SU-DHL-6 (cell line): ENCODE data around the gene HOXA6.

Experiments
- H2AFZ ChIP-seq: fragments of 200-600 bp; sonication (generic); 2 replicates; pipeline ENCODE4 v1.6.1; 2014; ENCODE audit warnings: low read depth, mild to moderate bottlenecking, moderate library complexity, mixed read lengths, antibody characterized with exemption, low read length; ENCODE audit not compliant: severe bottlenecking
- H3F3A ChIP-seq: fragments of 200-600 bp; shearing (Covaris generic); 2 replicates; pipeline ENCODE4 v1.6.0; 2016; ENCODE audit warnings: antibody characterized with exemption, mild to moderate bottlenecking; ENCODE audit not compliant: insufficient read depth
- H3K27ac ChIP-seq: fragments of 200-600 bp; sonication (generic); 2 replicates; pipeline ENCODE4 v1.5.1; 2016; ENCODE audit warnings: low read depth, mild to moderate bottlenecking, low read length, moderate library complexity, mixed read lengths
- H3K27me3 ChIP-seq: fragments of 200-600 bp; sonication (generic), shearing (Covaris generic); 2 replicates; pipeline ENCODE4 v1.6.0; 2014; ENCODE audit warnings: mild to moderate bottlenecking, low read length
- H3K36me3 ChIP-seq: fragments of 200-600 bp; sonication (generic); 2 replicates; pipeline ENCODE4 v1.6.1; 2014; ENCODE audit warnings: mild to moderate bottlenecking, low read length, mixed read lengths
- H3K4me2 ChIP-seq: fragments of 300-600, 200-600 bp; shearing (Covaris generic), sonication (generic); 2 replicates; pipeline ENCODE4 v1.6.0; 2014; ENCODE audit warnings: low read length, low read depth, mild to moderate bottlenecking; ENCODE audit not compliant: poor library complexity, severe bottlenecking
- H3K4me3 ChIP-seq: fragments of 200-600 bp; sonication (generic); 2 replicates; pipeline ENCODE4 v1.5.1; 2014; ENCODE audit warnings: antibody characterized with exemption, low read length, mild to moderate bottlenecking, mixed read lengths; ENCODE audit not compliant: insufficient read depth, poor library complexity, severe bottlenecking
- H3K79me2 ChIP-seq: fragments of 200-600 bp; sonication (generic); 2 replicates; pipeline ENCODE4 v1.6.1; 2014; ENCODE audit warnings: mild to moderate bottlenecking, low read length, moderate library complexity; ENCODE audit not compliant: insufficient read depth
- H3K9ac ChIP-seq: fragments of 200-600 bp; sonication (generic); 2 replicates; pipeline ENCODE4 v1.7.0; 2014; ENCODE audit warnings: mild to moderate bottlenecking, low read length
- H3K9me2 ChIP-seq: fragments of 200-600 bp; sonication (generic); replicated peaks from 2 replicates; pipeline ENCODE4 v1.6.1; 2014; ENCODE audit warnings: low read length; ENCODE audit not compliant: insufficient read depth
- H3K9me3 ChIP-seq: fragments of 200-600 bp; sonication (generic); 2 replicates; pipeline ENCODE4 v1.6.1; 2014; ENCODE audit warnings: low read length, mixed read lengths; ENCODE audit not compliant: insufficient read depth
- H4K20me1 ChIP-seq: fragments of 200-600 bp; sonication (generic); 2 replicates; pipeline ENCODE4 v1.6.1; 2014; ENCODE audit warnings: low read depth, mild to moderate bottlenecking, antibody characterized with exemption, low read length, moderate library complexity, mixed read lengths
- EZH2phosphoT487 ChIP-seq: fragments of 200-600 bp; sonication (generic), shearing (Covaris generic); conservative IDR thresholded peaks from 2 replicates; pipeline ENCODE4 v1.6.1; 2018; ENCODE audit warnings: mild to moderate bottlenecking, antibody characterized with exemption, low read length, moderate library complexity, mixed read lengths
- TF ChIP-seq, protein P1 (sequence below): fragments of 200-600 bp; sonication (generic); IDR thresholded peaks from one replicate; pipeline ENCODE4 v1.5.1; 2017; ENCODE audit warnings: antibody characterized with exemption, mild to moderate bottlenecking, low read length, moderate library complexity; ENCODE audit not compliant: insufficient read depth, poor library complexity, severe bottlenecking

HOXA6 gene

DNA sequence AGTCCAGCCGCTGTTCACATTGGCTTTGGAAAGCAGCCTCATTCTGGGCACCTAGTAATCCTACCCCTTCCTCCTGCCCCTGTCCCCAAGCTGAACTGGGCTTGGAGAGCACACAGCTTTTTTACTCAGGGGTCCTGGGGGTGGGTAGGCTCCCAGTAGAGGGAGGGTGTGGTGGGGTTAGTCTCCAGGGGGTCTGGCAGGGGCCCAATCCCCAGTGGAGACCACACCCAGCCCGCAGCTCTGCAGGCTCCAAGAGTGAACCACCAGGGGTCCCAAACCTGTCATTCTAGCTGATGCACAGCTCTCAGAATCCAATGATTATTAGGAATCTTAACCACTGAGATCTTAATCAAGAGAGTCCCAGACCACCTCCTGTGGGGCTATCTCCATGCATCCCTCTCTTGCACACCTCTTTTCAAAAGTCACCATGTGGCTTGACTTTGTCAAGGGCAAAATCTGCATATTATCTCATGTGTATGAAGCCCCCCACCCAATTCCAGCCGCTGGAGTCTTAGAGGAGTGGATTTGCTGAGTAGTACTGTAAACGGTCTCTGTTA is 34.8 kb upstream of the HOXA6 start:
- Histone ChIP-seq H3K27me3 (no peaks in the 10 kb centered on the region), H3K36me3 (no peaks in the 10 kb centered on the region), H3K9me3 (no peaks in the 10 kb centered on the region), H4K20me1 (no peaks in the 10 kb centered on the region), H3K9me2 (no peaks in the 10 kb centered on the region), H3K9ac (no peak overlapping the region), H3F3A (no peaks in the 10 kb centered on the region), H3K27ac (no peak overlapping the region), H2AFZ (no peak overlapping the region), H3K4me2 (no peak overlapping the region), H3K4me3 (no peak overlapping the region), H3K79me2 (no peaks in the 10 kb centered on the region)
- TF ChIP-seq EZH2phosphoT487 = no peak
- TF ChIP-seq, protein P1, sequence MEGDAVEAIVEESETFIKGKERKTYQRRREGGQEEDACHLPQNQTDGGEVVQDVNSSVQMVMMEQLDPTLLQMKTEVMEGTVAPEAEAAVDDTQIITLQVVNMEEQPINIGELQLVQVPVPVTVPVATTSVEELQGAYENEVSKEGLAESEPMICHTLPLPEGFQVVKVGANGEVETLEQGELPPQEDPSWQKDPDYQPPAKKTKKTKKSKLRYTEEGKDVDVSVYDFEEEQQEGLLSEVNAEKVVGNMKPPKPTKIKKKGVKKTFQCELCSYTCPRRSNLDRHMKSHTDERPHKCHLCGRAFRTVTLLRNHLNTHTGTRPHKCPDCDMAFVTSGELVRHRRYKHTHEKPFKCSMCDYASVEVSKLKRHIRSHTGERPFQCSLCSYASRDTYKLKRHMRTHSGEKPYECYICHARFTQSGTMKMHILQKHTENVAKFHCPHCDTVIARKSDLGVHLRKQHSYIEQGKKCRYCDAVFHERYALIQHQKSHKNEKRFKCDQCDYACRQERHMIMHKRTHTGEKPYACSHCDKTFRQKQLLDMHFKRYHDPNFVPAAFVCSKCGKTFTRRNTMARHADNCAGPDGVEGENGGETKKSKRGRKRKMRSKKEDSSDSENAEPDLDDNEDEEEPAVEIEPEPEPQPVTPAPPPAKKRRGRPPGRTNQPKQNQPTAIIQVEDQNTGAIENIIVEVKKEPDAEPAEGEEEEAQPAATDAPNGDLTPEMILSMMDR = no peak

DNA sequence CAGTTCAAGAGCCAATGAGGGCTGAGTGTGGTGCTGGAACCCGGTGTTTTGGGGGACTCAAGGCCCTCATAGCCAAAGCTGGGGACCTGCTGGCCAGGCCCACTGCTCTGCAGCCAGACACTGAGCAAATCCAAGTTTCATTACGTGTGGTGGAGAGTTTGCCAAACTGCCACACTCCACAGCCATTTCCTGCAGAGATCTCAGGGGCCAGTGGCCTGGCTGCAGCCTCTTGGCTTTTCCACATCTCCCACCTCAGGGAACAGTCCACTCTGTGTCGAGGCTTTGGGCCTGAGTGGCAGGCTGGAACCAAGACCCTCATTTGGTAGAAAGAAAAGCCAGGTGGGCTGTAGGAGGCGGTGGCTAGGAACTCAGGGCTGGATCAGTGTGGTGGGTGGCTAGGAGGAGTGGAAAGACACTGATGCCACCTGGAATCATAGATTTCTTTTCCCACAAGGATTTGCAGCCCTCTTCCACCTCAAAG is 34.3 kb upstream of the HOXA6 start:
- H3K4me3 ChIP-seq = no peak overlapping the region

DNA sequence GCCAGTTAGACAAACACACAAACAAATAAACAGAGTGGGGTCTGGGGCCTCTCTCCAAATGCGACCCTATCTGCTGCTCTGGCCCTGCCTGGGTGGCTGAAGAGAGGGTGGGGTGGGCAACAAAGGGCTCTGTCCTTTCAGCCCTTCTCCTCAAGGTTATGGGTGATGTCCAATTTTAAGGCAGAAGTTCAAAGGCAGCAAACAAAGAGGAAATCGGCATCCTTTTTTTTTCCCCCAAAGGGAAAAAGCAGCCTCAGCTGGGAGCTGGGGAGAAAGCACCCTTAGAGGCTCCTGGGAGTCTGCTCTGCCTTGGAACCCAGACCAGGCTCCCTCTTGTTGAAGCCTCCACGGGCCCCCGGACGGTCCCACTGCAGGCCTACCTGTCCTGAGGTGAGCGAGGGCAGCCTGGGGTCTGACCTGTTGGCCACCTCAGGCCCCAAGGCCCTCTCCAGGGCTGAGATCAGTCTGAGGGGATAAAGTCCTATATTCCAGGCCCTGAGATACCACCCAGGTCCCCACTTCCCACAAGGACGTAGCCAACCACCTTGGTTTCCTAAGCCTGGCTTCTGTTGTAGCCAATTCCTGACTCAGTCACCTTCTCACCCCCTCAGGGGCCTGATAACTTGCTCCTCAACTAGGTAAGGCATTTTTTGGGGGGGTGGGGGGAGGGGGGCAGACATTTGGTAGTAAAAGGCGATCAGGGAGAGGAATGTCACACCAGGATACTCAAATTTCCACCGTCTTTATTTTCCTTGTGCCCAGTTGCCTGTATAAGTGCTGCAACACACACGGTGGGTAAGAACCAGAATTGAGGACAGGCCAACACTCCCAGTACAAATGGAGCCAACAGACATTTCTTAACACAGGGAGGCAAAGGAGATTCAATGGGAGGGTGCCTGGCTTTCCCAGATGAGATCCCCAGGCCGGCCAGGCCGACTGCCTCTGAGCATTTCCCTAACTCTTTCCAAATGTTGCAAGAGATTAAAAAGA is 33.2 kb upstream of the HOXA6 start:
- Histone ChIP-seq H3K4me3 (no peak overlapping the region), H2AFZ (no peak overlapping the region), H4K20me1 (no peaks in the 10 kb centered on the region), H3K36me3 (no peaks in the 10 kb centered on the region), H3K9me3 (no peaks in the 10 kb centered on the region), H3K9ac (no peak overlapping the region), H3K27ac (no peak overlapping the region), H3K4me2 (no peak overlapping the region), H3K79me2 (no peaks in the 10 kb centered on the region), H3F3A (no peaks in the 10 kb centered on the region), H3K27me3 (no peaks in the 10 kb centered on the region), H3K9me2 (no peaks in the 10 kb centered on the region)
- TF ChIP-seq, protein P1 = no peak
- no peak for TF ChIP-seq EZH2phosphoT487

More for the DNA sequence above, 34.3 kb upstream of the HOXA6 start:
- Histone ChIP-seq H3K36me3 (no peaks in the 10 kb centered on the region), H3K9ac (no peak overlapping the region), H3K27me3 (no peaks in the 10 kb centered on the region), H2AFZ (no peak overlapping the region), H3F3A (no peaks in the 10 kb centered on the region), H3K9me2 (no peaks in the 10 kb centered on the region), H3K27ac (no peak overlapping the region), H4K20me1 (no peaks in the 10 kb centered on the region), H3K9me3 (no peaks in the 10 kb centered on the region), H3K79me2 (no peaks in the 10 kb centered on the region), H3K4me2 (no peak overlapping the region)
- TF ChIP-seq, protein P1 = no peak
- TF ChIP-seq EZH2phosphoT487 = no peak
